GM21576 (cell line): ENCODE data around the gene FAM83E.

Source experiments
- ATAC-seq: cut with Tn5 transposase; IDR thresholded peaks from one replicate; pipeline ENCODE4 v1.9.1; 2021; ENCODE audit warnings: mild to moderate bottlenecking, moderate library complexity; ENCODE audit not compliant: unreplicated experiment

FAM83E gene

GRCh38 chr19:48613852-48614435 lies 932 bp downstream of the FAM83E start:
- ATAC-seq, result no peak

DNA sequence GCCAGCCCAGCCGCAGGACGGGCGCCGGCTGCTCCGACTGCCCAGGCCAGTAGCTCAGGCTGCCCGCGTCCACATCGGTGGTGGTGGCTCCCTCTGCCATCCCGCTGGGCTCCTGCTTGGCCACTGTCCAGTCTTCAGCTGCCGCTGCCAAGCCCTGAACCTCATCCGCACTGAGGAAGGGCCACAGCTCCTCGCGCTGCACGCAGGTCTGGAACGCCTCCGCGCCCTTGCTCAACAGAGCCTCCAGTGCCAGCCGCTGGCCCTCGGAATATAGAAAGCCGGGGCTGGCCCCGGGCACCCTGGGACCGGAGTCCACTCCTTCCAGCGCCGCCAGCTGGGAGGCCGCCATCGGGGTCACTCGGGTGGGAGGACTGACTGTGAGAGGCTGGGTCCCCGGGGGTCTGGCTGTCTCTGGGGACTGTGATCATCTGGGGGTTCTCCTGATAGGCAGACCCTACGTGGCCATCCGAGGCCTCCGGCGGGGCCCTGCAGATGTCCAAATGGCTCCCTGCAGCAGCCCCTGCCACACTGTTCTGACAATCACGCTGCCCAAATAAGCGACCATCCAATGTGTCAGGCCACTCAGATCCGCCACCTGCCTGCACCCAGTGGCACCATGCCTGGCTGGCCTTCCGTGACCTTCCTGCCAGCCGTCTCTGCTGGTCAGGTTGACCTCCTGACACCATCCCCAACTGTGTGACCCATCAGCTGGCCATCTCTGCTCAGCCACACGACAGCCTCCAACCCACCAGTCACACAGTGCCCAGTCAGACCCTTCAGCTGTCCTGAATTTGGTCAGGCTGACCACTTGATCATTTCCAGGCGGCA lies 1.6 kb downstream of the FAM83E start:
- no peak for ATAC-seq

DNA sequence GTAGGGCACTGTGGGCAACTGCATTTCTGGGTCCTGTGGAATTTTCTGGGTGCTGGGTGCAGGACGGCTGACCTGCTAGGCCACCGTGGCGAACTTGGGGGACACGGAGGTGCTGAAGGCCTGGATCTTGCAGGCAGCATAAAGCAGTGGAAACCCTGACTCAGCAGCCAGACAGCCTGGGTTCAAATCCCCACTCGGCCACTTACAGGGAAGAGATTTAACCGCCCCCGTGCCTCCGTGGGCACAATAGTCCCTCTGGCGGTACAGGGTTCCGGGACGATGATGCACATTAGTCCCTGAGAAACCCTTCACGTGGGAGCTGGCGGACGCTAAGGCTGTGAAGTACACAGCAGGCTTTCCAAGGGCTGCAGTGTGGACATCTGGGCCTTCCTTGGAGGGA lies 3.0 kb downstream of the FAM83E start:
- ATAC-seq, result no peak

- ATAC-seq, result no peak
Observed at GRCh38 chr19:48609571-48610108, 5.2 kb downstream of the FAM83E start.

- no peak for ATAC-seq
Observed at GRCh38 chr19:48608798-48609263, 6.0 kb downstream of the FAM83E start.

DNA sequence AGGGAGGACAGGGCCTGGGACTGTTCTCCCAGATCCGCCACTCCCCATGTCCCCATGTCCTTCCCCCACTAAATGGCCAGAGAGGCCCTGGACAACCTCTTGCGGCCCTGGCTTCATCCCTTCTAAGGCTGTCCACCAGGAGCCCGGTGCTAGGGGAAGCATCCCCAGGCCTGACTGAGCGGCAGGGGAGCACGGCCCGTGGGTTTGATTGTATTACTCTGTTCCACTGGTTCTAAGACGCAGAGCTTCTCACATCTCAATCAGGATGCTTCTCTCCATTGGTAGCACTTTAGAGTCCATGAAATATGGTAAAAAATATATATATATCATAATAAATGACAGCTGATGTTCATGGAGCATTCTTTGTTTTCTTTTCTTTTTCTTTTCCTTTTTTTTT lies 7.5 kb downstream of the FAM83E start:
- ATAC-seq, result no peak

GRCh38 chr19:48606463-48607358 lies 8.2 kb downstream of the FAM83E start, which contains the start of gene SPACA4:
Gene SPACA4 (plus strand): TSS chr19:48606742. CDS start chr19:48606979, 237 bp downstream.
- ATAC-seq, result no peak

GRCh38 chr19:48603850-48604249 lies 11.0 kb downstream of the FAM83E start:
- no peak for ATAC-seq

GRCh38 chr19:48603449-48603848 lies 11.4 kb downstream of the FAM83E start:
- no peak for ATAC-seq

- no peak for ATAC-seq
Observed at GRCh38 chr19:48603001-48603400, 11.9 kb downstream of the FAM83E start.

- no peak for ATAC-seq
Observed at GRCh38 chr19:48600679-48601417, 14.0 kb downstream of the FAM83E start.

GRCh38 chr19:48598996-48599700 lies 15.7 kb downstream of the FAM83E start:
- no peak for ATAC-seq

DNA sequence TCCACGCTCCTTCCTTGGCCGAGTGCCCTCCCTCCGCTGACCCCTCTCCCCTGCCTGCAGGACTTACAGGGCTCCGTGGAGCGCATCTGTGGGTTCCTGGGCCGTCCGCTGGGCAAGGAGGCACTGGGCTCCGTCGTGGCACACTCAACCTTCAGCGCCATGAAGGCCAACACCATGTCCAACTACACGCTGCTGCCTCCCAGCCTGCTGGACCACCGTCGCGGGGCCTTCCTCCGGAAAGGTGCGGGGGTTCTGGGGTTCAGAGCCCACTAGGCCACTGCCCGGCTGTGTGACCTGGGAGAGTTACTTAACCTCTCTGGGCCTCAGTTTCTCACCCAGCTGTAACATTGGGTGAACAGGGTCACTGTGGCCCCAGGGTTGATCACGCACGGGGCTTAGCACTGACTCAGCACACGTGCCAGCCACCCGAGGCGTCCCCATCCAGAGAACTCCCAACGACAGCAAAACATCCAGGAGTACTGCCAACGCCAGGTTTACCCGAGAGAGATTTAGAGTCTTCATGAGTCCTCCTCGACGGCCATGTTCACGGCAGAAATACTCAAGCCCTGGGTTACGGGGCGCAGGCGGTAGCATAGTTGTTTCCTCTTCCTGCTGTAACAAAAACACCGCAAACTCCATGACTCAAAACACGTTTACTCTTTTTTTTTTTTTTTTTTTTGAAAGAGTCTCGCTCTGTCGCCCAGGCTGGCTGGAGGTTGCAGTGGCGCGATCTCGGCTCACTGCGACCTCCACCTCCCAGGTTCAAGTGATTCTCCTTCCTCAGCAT lies 18.0 kb downstream of the FAM83E start:
- ATAC-seq, result no peak

DNA sequence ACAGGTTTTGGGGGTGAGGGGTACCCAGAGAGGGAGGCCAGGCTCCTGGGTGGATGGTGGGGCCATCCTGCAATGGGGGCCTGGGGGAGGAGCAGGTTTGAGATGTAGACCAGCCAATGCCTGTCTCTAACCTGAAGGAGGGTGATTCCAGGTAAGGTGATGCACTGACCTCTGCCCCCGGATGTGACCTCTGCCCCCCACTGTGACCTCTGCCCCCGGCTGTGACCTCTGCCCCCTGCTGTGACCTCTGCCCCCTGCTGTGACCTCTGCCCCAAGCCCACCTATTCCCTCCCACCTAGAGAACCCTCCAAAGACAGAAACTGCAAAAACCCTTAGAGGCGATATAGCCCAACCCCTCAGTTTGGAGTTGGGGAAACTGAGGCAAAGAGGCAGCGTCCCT lies 18.6 kb downstream of the FAM83E start:
- no peak for ATAC-seq

DNA sequence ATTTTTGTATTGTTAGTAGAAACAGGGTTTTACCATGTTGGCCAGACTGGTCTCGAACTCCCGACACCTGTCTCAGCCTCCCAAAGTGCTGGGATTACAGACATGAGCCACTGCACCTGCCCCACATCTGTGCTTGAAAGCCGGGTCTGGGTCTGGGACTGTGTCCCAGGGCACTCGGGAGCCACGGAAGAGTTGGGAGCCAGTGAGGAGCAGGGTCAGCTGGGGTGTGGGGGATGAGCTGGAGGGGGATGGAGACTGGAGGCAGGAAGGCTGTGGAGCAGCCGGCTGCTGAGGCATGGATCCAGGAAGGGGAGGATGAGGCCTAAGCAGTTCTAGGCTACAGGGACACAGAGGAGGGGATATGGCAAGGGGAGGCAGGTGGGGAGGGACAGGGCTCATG lies 19.0 kb downstream of the FAM83E start:
- ATAC-seq, result no peak

DNA sequence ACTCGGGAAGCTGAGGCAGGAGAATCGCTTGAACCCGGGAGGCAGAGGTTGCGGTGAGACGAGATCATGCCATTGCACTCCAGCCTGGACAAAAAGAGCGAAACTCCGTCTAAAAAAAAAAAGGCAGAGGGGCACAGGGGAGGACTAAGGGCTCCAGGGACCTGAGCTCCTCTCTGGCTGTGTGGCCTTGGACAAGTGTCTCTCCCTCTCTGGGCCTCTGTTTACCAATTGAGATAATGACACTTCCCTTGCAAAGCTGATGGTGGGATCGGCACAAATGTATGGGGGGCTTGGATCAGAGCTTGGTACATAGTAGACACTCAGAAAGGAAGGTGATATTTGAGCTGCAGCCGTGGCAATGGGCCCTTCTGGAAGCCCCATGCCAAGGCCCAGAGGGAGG lies 19.7 kb downstream of the FAM83E start:
- no peak for ATAC-seq

DNA sequence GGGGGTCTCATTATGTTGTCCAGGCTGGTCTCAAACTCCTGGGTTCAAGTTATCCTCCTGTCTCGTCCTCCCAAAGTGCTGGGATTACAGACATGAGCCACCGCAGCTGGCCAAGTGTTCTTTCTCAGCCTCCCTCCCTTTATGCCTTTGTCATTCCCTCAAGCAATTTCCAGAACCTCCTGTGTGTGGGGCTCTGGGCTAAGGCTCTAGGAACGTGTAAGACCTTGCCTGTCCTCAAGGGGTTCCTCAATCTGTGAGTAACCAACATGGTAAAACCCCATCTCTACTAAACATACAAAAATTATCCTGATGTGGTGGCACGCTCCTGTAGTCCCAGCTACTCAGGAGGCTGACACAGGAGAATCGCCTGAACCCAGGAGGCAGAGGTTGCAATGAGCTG lies 23.9 kb downstream of the FAM83E start:
- ATAC-seq, result no peak

- ATAC-seq, result peak; percentile 49
Observed at GRCh38 chr19:48588670-48589401, 26.0 kb downstream of the FAM83E start.
